ENCODE measurements around the gene SWAP70. TPM values are rescaled to one million over a fixed set of nuclear protein-coding genes. Genes with fewer than 3 reads are reported as not detected.

The SWAP70 gene
- total and polyA plus RNA-seq, 2 of the 8 experiments (the other 6 are each of a cell fraction or from before 2014, with no cell fraction given), result 14.8 to 37.5 TPM

DNA sequence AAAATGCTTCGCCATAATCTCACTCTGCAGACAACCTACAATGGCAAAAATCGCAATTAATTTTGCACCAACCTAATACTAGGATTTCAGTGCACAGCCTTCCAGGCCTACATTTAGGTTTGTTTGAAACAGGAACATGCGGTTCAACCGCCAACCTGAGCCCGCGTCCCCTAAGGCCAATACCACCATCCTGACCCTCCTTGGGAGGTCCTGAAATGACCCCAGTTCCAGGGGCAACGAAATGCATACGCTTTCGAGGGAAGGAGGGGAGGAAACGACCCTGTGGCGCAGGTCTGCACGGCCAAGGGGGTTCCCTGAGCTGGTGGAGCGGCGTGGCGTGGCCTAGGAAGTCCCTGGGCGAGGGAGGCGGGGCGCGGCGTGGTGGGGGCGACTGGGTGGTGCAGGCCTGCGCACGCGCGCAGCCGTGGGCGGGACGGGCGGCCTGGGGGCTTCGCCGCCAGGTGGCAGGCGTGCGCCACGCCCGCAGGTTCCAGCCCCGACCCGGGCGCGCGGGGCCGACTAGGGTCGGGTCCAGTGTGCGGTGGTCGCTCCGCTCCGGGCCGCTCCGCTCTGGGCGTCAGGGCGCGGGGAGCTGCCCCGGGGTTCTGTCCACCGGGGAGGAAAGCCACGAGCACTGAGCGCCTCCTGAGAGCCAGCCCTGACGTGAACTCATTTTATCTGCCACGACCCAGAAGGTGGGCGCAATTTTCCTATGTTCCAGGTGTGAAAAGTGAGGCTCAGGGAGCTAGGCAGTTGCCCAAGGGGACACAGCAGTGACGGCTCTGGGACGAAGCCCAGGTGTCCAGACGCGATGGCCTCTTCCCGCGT, 94.1 kb downstream of the SWAP70 start:
- H3K27ac ChIP-seq (ENCODE audit: low read depth, low read length), result no peak overlapping the region
- H4K5ac ChIP-seq (ENCODE audit: insufficient read length, low read depth, low read length), result peak overlapping the region; percentile 95
- H2BK120ac ChIP-seq (replicated peaks; ENCODE audit: low read depth, low read length), result peak overlapping the region; percentile 84
- no peak overlapping the region for H2BK20ac ChIP-seq (ENCODE audit: low read length)
- no peak overlapping the region for H3K14ac ChIP-seq (ENCODE audit: insufficient read length)
- no peaks in the 10 kb centered on the region for H3K79me1 ChIP-seq (ENCODE audit: low read depth, low read length)
- H3K23ac ChIP-seq (ENCODE audit: insufficient read length), result no peak overlapping the region
- peak overlapping the region; percentile 49 to 90 for H3K4me2 ChIP-seq (ENCODE audit: insufficient read depth in 1 of 2, low read depth in 2 of 2, low read length in 2 of 2)
- H2AFZ ChIP-seq (ENCODE audit: low read length), result peak overlapping the region; percentile 93; the same call in 1 of the 2 replicates
- POLR2A ChIA-PET (ENCODE audit: partially characterized antibody), result interaction anchor here (1.2 to 2.4 kb wide), 4 partner anchors 47 to 594 kb away, joined by 3 to 11 read pairs (median 5); partner anchors contain the start of gene ZNF143
- DNase-seq (ENCODE audit: low read depth in 1 of 2, low spot score in 2 of 2), result peak in 1 of 2 experiments; percentile 91
- H2BK15ac ChIP-seq (ENCODE audit: low read length), result peak overlapping the region; percentile 99
- H2AK5ac ChIP-seq (ENCODE audit: low read depth, low read length), result no peak overlapping the region
- H4K8ac ChIP-seq (ENCODE audit: extremely low read depth, insufficient read depth, low read length), result peak overlapping the region; percentile 94
- no peak for FAIRE-seq
- H2BK5ac ChIP-seq (ENCODE audit: low read depth, low read length), result peak overlapping the region; percentile 79; the same call in 1 of the 2 replicates
- H3K9me3 ChIP-seq (ENCODE audit: insufficient read depth in 2 of 2, low read depth in 1 of 2, low read length in 1 of 2), result no peaks in the 10 kb centered on the region
- peak overlapping the region; percentile 60 for H2BK12ac ChIP-seq (ENCODE audit: low read depth, low read length)
- H3K27me3 ChIP-seq (replicated peaks in 1 of 4; ENCODE audit: control insufficient read depth in 3 of 4, extremely low read depth in 1 of 4, insufficient read depth in 3 of 4, low read length in 3 of 4), result no peaks in the 10 kb centered on the region
- no peaks in the 10 kb centered on the region for H4K20me1 ChIP-seq (replicated peaks in 1 of 2; ENCODE audit: control insufficient read depth in 1 of 2, insufficient read depth in 2 of 2, low read length in 2 of 2)
- 22% methylated on average over 23 of the region's 64 CpGs; no CpG with 5 or more reads in 1 of the 2 experiments for WGBS, 2 experiments (ENCODE audit: extremely low coverage in 1 of 2, insufficient coverage in 1 of 2, insufficient read length in 1 of 2, insufficient replicate concordance in 2 of 2, low coverage in 1 of 2, low lambda C conversion rate in 2 of 2, missing lambda C conversion rate in 1 of 2)
- H3K4me3 ChIP-seq (ENCODE audit: extremely low read depth in 1 of 4, insufficient read depth in 2 of 4, low read depth in 3 of 4, low read length in 4 of 4), result peak overlapping the region; percentile 23 to 59 (median 48)
- H3K56ac ChIP-seq (replicated peaks; ENCODE audit: insufficient read length, low read depth, low read length), result peak overlapping the region; percentile 62
- peaks cover 0 to 20% (median 14%) of the 10 kb centered on the region in 4 experiments; a peak in 6 of 7 replicates for H3K4me1 ChIP-seq (replicated peaks in 1 of 4; ENCODE audit: control insufficient read depth in 3 of 4, insufficient read depth in 4 of 4, low read length in 3 of 4)
- peak overlapping the region; percentile 93 for H3K18ac ChIP-seq (ENCODE audit: extremely low read depth, low read length)
- peaks cover 5% of the 10 kb centered on the region for H3K23me2 ChIP-seq (ENCODE audit: low read depth, low read length)
- no peaks in the 10 kb centered on the region for H3K79me2 ChIP-seq (ENCODE audit: control insufficient read depth in 1 of 2, insufficient read depth in 2 of 2, low read length in 2 of 2)
- H3K4ac ChIP-seq (replicated peaks; ENCODE audit: insufficient read length, low read depth, low read length), result peak overlapping the region; percentile 94
- H3K36me3 ChIP-seq (ENCODE audit: control insufficient read depth in 2 of 4, insufficient read depth in 4 of 4, low read length in 3 of 4), result no peaks in the 10 kb centered on the region
- CTCF ChIA-PET (ENCODE audit: partially characterized antibody), result interaction anchor here (0.6 to 3.4 kb wide), 34 partner anchors 9 to 658 kb away, joined by 3 to 22 read pairs (median 3); partner anchors contain the start of gene ADM
- peak overlapping the region; percentile 86 for H4K91ac ChIP-seq (replicated peaks; ENCODE audit: insufficient read length, low read length)
- H3K9ac ChIP-seq (replicated peaks in 1 of 4; ENCODE audit: extremely low read depth in 1 of 4, low read depth in 3 of 4, low read length in 3 of 4), result peak overlapping the region in 2 of 4 experiments; percentile 52 to 56; a peak in 4 of 7 replicates
- TF ChIP-seq POLR2A (IDR thresholded peaks at IDR 0.05; ENCODE audit: control extremely low read depth in 1 of 2, low read depth in 2 of 2, low read length in 2 of 2), result 0 out of 3 replicates have a peak, but pooled peaks of 1 of the 2 experiments have one; percentile 27
- TF ChIP-seq RAD21 (IDR thresholded peaks at IDR 0.05 in 1 of 2, conservative IDR thresholded peaks at IDR 0.05 in 1 of 2; ENCODE audit: low read depth in 2 of 2, low read length in 2 of 2), result peak; percentile 76 to 91
- no peak for TF ChIP-seq SIN3A (conservative IDR thresholded peaks at IDR 0.05 in 1 of 2, IDR thresholded peaks at IDR 0.05 in 1 of 2; ENCODE audit: low read depth in 1 of 2, low read length in 2 of 2)
- TF ChIP-seq ASH2L (IDR thresholded peaks at IDR 0.05; ENCODE audit: low read length), result peak; percentile 85
- peak; percentile 40 for TF ChIP-seq BACH1 (IDR thresholded peaks at IDR 0.05; ENCODE audit: low read length)
- TF ChIP-seq CTBP2 (IDR thresholded peaks at IDR 0.05; ENCODE audit: borderline replicate concordance, insufficient read depth, insufficient read length, low read length), result no peak
- peak; percentile 50; the same call in 1 of the 2 replicates for TF ChIP-seq EGR1 (IDR thresholded peaks at IDR 0.05; ENCODE audit: borderline replicate concordance, low read depth, low read length)
- peak; percentile 66 for TF ChIP-seq NRF1 (IDR thresholded peaks at IDR 0.05; ENCODE audit: low read depth, low read length)
- TF ChIP-seq, protein P1, sequence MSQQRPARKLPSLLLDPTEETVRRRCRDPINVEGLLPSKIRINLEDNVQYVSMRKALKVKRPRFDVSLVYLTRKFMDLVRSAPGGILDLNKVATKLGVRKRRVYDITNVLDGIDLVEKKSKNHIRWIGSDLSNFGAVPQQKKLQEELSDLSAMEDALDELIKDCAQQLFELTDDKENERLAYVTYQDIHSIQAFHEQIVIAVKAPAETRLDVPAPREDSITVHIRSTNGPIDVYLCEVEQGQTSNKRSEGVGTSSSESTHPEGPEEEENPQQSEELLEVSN (IDR thresholded peaks at IDR 0.05), result peak; percentile 95
- no peak for TF ChIP-seq RFX5 (IDR thresholded peaks at IDR 0.05; ENCODE audit: borderline replicate concordance, low read depth, low read length)
